GM12801 (cell line): ENCODE measurements around the gene PTCD3.

Source experiments
- CTCF ChIP-seq: IDR thresholded peaks from one replicate; pipeline ENCODE4 v1.5.1; 2011; ENCODE audit warnings: control low read depth; ENCODE audit not compliant: insufficient read length; ENCODE audit errors: extremely low read depth

Gene PTCD3

DNA sequence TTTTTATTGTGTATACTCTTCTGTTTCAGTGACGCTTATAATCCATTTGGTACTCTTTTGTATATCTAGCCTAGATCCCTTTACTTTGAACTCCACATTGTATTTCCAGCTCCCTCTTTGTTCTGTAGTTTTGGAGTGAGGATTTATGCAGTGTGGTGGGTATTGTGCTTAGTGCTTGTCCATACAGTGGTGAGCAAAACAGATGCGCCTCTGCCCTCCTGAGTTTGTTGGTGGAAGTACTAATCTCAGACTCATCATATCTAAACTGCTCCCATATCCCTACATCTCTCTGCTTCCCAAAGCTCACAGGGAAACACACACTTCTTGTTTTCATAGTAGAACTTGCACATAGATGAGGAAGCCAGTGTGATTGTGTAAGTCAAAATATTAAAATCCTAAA is 12.1 kb downstream of the PTCD3 start:
- TF ChIP-seq CTCF = no peak

- TF ChIP-seq CTCF = no peak
Measured at GRCh38 chr2:86123328-86123925, 17.4 kb downstream of the PTCD3 start.

GRCh38 chr2:86124683-86125082 is 18.6 kb downstream of the PTCD3 start:
- no peak for TF ChIP-seq CTCF

- TF ChIP-seq CTCF = no peak
Measured at GRCh38 chr2:86134709-86135108, 28.7 kb downstream of the PTCD3 start.

GRCh38 chr2:86135653-86136052 is 29.6 kb downstream of the PTCD3 start:
- no peak for TF ChIP-seq CTCF

GRCh38 chr2:86136141-86136540 is 30.1 kb downstream of the PTCD3 start:
- TF ChIP-seq CTCF = no peak

DNA sequence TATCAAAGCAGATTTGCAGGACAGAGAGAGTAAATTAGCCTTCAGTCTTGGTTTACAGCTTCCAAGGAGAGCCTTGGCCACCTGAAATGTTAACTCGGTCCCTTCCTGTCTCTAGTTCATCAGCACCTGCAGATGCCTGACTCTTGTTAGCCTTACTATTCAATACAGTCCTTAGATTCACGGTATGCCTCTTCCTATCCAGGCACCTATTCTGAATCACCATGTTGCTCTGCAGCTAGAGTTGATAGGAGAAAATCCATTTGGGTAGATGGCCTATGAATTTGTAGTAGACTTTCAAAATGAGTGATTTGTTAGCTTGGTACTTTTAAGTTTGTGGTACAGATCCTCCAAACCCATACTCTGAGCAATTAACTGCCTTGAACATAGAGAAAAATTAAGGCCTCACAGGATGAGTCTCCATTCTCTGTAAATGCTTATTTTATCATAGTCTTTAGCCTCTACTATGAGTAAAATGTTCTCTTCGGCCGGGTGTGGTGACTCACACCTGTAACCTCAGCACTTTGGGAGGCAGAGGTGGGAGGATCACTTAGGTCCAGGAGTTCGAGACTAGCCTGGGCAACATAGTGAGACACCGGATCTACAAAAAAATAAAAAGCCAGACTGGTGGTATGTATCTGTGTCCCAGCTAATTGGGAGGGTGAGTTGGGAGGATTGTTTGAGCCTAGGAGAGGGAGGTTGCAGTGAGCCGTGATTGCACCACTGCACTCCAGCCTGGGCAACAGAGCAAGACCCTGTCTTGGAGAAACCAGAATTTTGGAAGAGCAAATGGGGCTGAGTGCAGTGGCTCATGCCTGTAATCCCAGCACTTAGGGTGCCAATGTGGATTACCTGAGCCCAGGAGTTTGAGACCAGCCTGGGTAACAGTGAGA is 32.9 kb downstream of the PTCD3 start:
- TF ChIP-seq CTCF = no peak
